Lower leg skin (tissue), 3 donors: ENCODE data around the gene TMEM184C.

Experiments used
- CTCF ChIP-seq, 3 donors: fragments of 450-650 bp; IDR thresholded peaks; one replicate each; pipeline ENCODE4 v1.5.1; 2016; ENCODE audit warnings: antibody characterized with exemption in 3 of 3, mild to moderate bottlenecking in 3 of 3, moderate library complexity in 2 of 3
- POLR2A ChIP-seq, 2 donors: fragments of 450-650 bp; IDR thresholded peaks; one replicate each; pipeline ENCODE4 v1.6.1; 2016 to 2017; ENCODE audit warnings: antibody characterized with exemption in 2 of 2, mild to moderate bottlenecking in 1 of 2, moderate library complexity in 1 of 2

DNA sequence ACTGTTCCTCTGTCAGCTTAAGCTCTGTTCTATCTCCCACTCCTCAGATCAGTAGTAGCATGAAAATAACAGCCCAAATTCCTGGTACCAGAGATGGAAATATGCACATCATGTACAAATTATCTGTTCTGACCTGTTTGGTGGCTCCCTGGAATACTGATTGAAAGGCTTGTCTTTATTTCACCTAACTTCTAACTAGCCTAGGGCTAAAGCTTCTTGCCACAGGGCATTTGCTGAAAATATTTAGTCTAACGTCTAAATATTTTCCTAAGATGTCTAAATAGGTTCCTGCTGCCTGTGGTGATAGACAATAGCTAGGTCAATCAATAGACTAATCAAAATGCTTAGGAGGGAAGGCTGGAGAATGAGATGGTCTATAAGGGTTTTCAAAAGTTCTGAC, 79.7 kb downstream of the TMEM184C start:
- TF ChIP-seq CTCF (IDR thresholded peaks at IDR 0.05) (no peak), POLR2A (IDR thresholded peaks at IDR 0.05) (no peak)
